Nucleus accumbens (tissue), 56 donors: ENCODE data around the gene PLA2G15.

Source experiments
- DNase-seq, 56 donors: peaks; one replicate each; lab custom pipeline; 2025; lab: John Stamatoyannopoulos, UW

The PLA2G15 gene, protein sequence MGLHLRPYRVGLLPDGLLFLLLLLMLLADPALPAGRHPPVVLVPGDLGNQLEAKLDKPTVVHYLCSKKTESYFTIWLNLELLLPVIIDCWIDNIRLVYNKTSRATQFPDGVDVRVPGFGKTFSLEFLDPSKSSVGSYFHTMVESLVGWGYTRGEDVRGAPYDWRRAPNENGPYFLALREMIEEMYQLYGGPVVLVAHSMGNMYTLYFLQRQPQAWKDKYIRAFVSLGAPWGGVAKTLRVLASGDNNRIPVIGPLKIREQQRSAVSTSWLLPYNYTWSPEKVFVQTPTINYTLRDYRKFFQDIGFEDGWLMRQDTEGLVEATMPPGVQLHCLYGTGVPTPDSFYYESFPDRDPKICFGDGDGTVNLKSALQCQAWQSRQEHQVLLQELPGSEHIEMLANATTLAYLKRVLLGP

GRCh38 chr16:68244903-68245853 is at the start of gene PLA2G15:
TSS of gene PLA2G15 (plus strand) at chr16:68245373. CDS start at chr16:68245427, 54 bp downstream.
- DNase-seq: peak; percentile 63 to 97 (median 92)

DNA sequence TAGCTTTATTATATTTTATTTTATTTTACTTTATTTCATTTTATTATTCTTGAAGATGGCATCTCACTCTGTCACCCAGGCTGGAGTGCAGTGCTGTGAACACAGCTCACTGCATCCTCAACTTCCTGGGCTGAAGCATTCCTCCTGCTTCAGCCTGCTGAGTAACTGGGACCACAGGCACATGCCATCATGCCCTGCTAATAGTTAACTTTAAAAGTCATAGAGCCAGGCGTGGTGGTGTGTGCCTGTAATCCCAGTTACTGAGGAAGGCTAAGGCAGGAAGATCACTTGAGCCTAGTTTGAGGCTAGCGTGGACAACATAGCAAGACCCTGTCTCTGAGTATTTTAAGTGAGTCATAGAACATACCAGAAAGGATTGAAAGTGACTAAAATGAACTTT is 47.9 kb upstream of the PLA2G15 start:
- no peak for DNase-seq

DNA sequence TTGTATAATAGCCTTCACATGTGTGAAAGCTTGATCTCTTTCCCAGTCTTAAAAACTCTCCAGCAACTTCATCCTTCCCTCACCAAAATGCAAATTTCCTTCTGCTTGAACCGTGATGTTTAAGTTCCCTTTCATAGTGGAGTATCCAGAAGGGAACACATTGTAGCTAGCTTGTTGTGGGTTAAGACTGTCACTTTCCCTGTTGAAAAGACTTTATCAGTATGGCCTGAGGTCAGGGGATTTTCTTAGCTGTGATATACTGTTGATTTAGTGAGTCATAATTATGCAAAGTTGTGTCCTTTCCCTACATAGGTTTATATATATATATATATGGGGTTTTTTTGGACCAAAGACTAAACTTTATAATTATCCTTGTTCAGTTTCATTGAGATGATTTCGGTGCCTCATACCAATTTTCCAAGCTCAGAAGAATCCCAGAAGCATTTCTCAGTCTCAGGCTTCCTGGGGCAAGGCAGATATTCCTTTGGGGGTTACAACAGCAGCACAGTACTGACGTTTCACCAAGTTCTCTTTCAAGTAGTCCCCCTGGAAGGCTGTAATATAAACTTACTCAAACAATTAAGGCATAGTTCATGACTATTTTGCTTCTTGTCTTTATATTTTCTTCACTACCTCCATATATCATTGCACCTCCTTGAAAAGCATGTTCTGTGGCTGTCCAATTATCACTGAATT is 44.9 kb upstream of the PLA2G15 start:
- DNase-seq: no peak

GRCh38 chr16:68202091-68202519 is 43.1 kb upstream of the PLA2G15 start:
- DNase-seq: peak in 11 of 56 donors; percentile 4 to 45 (median 17)

- DNase-seq: no peak
These were observed 38.9 kb upstream of the PLA2G15 start for GRCh38 chr16:68206245-68206644.

- DNase-seq: no peak
These were observed 30.4 kb upstream of the PLA2G15 start for GRCh38 chr16:68214726-68215125.

DNA sequence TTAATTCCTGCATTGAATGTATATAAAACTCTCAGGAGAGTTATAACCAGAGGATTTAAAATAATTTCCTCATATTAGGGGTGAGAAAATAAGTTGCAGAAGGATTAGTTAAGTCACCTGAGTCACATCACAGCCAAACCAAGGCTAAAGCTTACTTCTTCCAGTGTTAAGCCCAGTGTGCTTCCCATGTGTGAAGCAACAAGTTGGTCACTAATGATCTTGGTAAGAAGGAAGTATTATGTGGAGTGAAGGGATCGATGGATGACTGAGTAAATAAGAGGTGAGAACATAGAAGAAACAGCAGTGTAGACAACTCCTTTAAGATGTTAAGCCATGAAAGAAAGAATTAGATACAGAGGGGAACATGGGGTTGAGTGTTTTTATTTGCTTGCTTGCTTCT is 29.9 kb upstream of the PLA2G15 start:
- no peak for DNase-seq

DNA sequence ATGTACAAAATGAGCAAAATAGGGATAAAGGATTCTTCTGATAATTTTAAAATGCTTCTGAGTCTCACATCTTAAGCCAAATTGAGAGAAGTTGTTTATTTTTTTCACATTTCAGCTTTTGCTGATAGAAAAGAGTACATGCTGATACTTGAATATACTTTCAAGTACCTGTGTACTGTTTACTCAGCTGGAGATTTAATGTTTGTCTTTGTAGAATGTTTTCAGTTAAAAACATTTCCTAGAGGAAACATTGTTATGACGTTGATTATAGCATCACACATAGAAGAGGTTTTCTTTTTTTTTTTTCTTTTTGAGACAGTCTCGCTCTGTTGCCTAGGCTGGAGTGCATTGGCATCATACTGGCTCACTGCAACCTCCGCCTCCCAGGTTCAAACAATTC is 28.9 kb upstream of the PLA2G15 start:
- no peak for DNase-seq

GRCh38 chr16:68217506-68217905 is 27.7 kb upstream of the PLA2G15 start:
- DNase-seq: no peak

DNA sequence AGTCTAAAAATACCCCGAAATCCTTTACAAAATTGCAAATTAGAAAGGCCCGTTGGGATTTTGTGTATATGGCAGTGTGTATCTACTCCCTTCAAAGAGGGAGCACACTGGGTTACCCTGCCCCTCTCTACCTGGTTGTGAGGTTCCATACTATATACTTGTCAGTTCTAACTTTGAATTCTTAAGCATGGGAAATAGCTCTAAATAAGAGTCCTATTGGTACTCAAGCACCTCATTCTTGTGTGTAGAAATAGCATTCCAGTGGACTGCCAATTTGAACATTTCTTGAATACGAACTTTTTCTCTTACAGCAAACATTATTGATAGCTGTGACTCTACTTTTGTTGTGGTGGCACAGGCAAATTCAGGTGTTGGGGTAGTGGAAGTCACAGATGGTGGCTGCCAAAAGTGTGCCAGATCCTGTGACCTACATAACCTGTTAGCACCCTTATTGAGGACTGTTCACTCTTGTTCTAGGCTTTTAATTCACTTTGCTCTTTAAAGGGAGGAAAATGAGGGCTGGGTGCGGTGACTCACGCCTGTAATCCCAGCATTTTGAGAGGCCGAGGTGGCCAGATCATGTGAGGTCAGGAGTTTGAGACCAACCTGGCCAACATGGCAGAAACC is 25.3 kb upstream of the PLA2G15 start:
- DNase-seq: no peak

DNA sequence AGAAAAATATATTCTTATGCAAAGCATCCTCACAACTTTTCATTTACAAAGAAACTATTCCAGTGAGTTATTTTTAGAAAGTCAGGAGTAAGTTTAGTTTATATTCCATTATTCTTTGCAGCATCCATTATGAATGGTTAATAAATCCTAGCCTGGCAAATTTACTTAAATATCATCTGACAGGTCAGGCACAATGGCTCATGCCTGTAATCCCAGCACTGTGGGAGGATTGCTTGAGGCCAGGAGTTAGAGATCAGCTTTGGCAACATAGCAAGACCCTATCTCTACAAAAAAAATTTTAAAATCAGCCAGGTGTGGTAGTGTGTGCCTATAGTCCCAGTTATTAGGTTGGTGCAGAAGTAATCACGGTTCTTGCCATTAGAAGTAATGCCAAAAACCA is 22.1 kb upstream of the PLA2G15 start:
- DNase-seq: no peak

GRCh38 chr16:68226116-68226515 is 19.1 kb upstream of the PLA2G15 start:
- DNase-seq: no peak

GRCh38 chr16:68227183-68227793 is 17.9 kb upstream of the PLA2G15 start:
- DNase-seq: no peak

GRCh38 chr16:68227850-68228553 is 17.2 kb upstream of the PLA2G15 start:
- DNase-seq: no peak

DNA sequence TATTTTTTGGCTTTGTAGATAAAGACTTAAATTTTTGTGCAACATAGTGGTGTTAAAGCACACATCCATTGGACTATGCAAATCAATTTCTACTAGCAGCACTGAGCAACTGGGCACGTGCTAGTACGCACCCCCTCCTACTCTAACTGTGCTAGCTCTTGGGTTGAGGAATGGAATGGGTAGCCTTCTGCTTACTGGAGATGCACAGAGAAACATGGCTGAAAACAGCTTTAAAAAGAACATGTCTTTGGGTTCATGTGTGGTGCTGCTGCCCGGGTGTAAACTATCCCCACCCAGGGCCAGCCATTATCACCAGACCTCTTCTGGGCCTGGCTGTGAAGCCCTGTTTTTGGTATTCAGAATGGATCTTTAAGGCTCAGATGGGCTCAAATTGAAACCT is 16.5 kb upstream of the PLA2G15 start:
- no peak for DNase-seq

GRCh38 chr16:68229431-68230175 is 15.6 kb upstream of the PLA2G15 start:
- DNase-seq: peak in 31 of 56 donors; percentile 11 to 67 (median 31)

- DNase-seq: no peak
These were observed 15.0 kb upstream of the PLA2G15 start for GRCh38 chr16:68230176-68230571.

GRCh38 chr16:68230956-68231355 is 14.2 kb upstream of the PLA2G15 start:
- no peak for DNase-seq
